H1 (cell line): Measurements from ENCODE around the gene GABBR1. TPM values are rescaled to one million over a fixed set of nuclear protein-coding genes. Genes with fewer than 3 reads are reported as not detected.

ENCODE experiments used
- CTCF ChIA-PET: fragments of 300-600 bp; sonication (Branson Sonifier 250); formaldehyde crosslinking; loops from one replicate; lab custom pipeline; 2021; ENCODE audit not compliant: partially characterized antibody; lab: Charles Lee
- POLR2A ChIA-PET: fragments of 300-600 bp; sonication (Branson Sonifier 250); formaldehyde crosslinking; loops from one replicate; lab custom pipeline; 2021; ENCODE audit warnings: inconsistent platforms; ENCODE audit not compliant: partially characterized antibody; lab: Charles Lee
- DNase-seq, 2 experiments: peaks; one replicate each; pipeline versions ENCODE4 v3.0.0 to v3.0.0-alpha.2; 2010 to 2022; ENCODE audit warnings: low spot score in 2 of 2, low read depth in 1 of 2, mixed read lengths in 1 of 2
- FAIRE-seq: peaks from 2 replicates; lab custom pipeline; 2011; peaks lifted over from hg19 to GRCh38; lab: Jason Lieb, UNC
- H2AFZ ChIP-seq: 2 replicates; pipeline ENCODE4 v1.8.1; 2012; ENCODE audit warnings: low read length, inconsistent platforms
- H2AK5ac ChIP-seq: 2 replicates; pipeline ENCODE4 v1.6.1; 2013; ENCODE audit warnings: low read depth, low read length
- H2BK120ac ChIP-seq: replicated peaks from 2 replicates; pipeline ENCODE3; 2013; ENCODE audit warnings: low read depth, low read length, inconsistent platforms
- H2BK12ac ChIP-seq: 2 replicates; pipeline ENCODE4 v1.6.1; 2013; ENCODE audit warnings: low read depth, low read length
- H2BK15ac ChIP-seq: 2 replicates; pipeline ENCODE4 v1.6.1; 2013; ENCODE audit warnings: low read length
- H2BK20ac ChIP-seq: 2 replicates; pipeline ENCODE4 v1.6.1; 2013; ENCODE audit warnings: low read length
- H2BK5ac ChIP-seq: 2 replicates; pipeline ENCODE4 v1.6.1; 2013; ENCODE audit warnings: low read depth, low read length
- H3K14ac ChIP-seq: 2 replicates; pipeline ENCODE4 v1.6.1; 2013; ENCODE audit warnings: inconsistent platforms; ENCODE audit not compliant: insufficient read length
- H3K18ac ChIP-seq: 2 replicates; pipeline ENCODE4 v1.6.1; 2013; ENCODE audit warnings: low read length; ENCODE audit errors: extremely low read depth
- H3K23ac ChIP-seq: 2 replicates; pipeline ENCODE4 v1.6.1; 2013; ENCODE audit warnings: inconsistent platforms; ENCODE audit not compliant: insufficient read length
- H3K23me2 ChIP-seq: 2 replicates; pipeline ENCODE4 v1.6.1; 2013; ENCODE audit warnings: low read depth, low read length
- H3K27ac ChIP-seq: 2 replicates; pipeline ENCODE4 v1.6.1; 2011; ENCODE audit warnings: low read depth, low read length, inconsistent platforms
- H3K27me3 ChIP-seq, 4 experiments: replicated peaks in 1 of 4; 1 replicate in 1 of 4; 2 replicates in 3 of 4; pipeline versions ENCODE4 v1.6.1 to v1.8.1; 2011 to 2013; ENCODE audit warnings: low read length in 3 of 4, mild to moderate bottlenecking in 3 of 4, inconsistent platforms in 2 of 4, mixed read lengths in 2 of 4, moderate library complexity in 1 of 4; ENCODE audit not compliant: control insufficient read depth in 3 of 4, insufficient read depth in 3 of 4; ENCODE audit errors: extremely low read depth in 1 of 4
- H3K36me3 ChIP-seq, 4 experiments: 2 replicates each; pipeline versions ENCODE4 v1.6.1 to v1.8.1; 2011 to 2013; ENCODE audit warnings: mild to moderate bottlenecking in 4 of 4, low read length in 3 of 4, moderate library complexity in 2 of 4, control low read depth in 1 of 4, inconsistent platforms in 1 of 4; ENCODE audit not compliant: insufficient read depth in 4 of 4, control insufficient read depth in 2 of 4
- H3K4ac ChIP-seq: replicated peaks from 2 replicates; pipeline ENCODE3; 2013; ENCODE audit warnings: low read length, low read depth, mixed read lengths, inconsistent platforms; ENCODE audit not compliant: insufficient read length
- H3K4me1 ChIP-seq, 4 experiments: replicated peaks in 1 of 4; 1 replicate in 1 of 4; 2 replicates in 3 of 4; pipeline versions ENCODE4 v1.6.1 to v1.8.1; 2011 to 2013; ENCODE audit warnings: low read length in 3 of 4, inconsistent platforms in 2 of 4, mixed read lengths in 1 of 4; ENCODE audit not compliant: insufficient read depth in 4 of 4, control insufficient read depth in 3 of 4
- H3K4me2 ChIP-seq, 2 experiments: 2 replicates each; pipeline versions ENCODE4 v1.6.1 to v1.8.1; 2011 to 2013; ENCODE audit warnings: low read depth in 2 of 2, low read length in 2 of 2, control low read depth in 1 of 2, inconsistent platforms in 1 of 2, mild to moderate bottlenecking in 1 of 2; ENCODE audit not compliant: insufficient read depth in 1 of 2
- H3K4me3 ChIP-seq, 4 experiments: fragments of 200-600, 300-600 bp in 1 of 4; sonication (generic), shearing (Covaris generic), sonication (Bioruptor Twin) in 1 of 4; 2 replicates each; pipeline versions ENCODE4 v1.5.1 to v1.8.1; 2011 to 2016; ENCODE audit warnings: low read length in 4 of 4, low read depth in 3 of 4, control low read depth in 2 of 4, inconsistent platforms in 2 of 4, mild to moderate bottlenecking in 2 of 4, mixed read lengths in 1 of 4, moderate library complexity in 1 of 4; ENCODE audit not compliant: insufficient read depth in 2 of 4; ENCODE audit errors: extremely low read depth in 1 of 4
- H3K56ac ChIP-seq: replicated peaks from 2 replicates; pipeline ENCODE3; 2013; ENCODE audit warnings: low read depth, mild to moderate bottlenecking, mixed read lengths, low read length, inconsistent platforms; ENCODE audit not compliant: insufficient read length
- H3K79me1 ChIP-seq: 2 replicates; pipeline ENCODE4 v1.6.1; 2013; ENCODE audit warnings: low read depth, low read length, control low read depth
- H3K79me2 ChIP-seq, 2 experiments: 2 replicates each; pipeline versions ENCODE4 v1.6.1 to v1.8.1; 2012 to 2013; ENCODE audit warnings: low read length in 2 of 2, mild to moderate bottlenecking in 2 of 2, inconsistent platforms in 1 of 2; ENCODE audit not compliant: insufficient read depth in 2 of 2, control insufficient read depth in 1 of 2
- H3K9ac ChIP-seq, 4 experiments: replicated peaks in 1 of 4; 1 replicate in 1 of 4; 2 replicates in 3 of 4; pipeline versions ENCODE4 v1.6.1 to v1.8.1; 2011 to 2013; ENCODE audit warnings: low read depth in 3 of 4, low read length in 3 of 4, control low read depth in 2 of 4, mild to moderate bottlenecking in 2 of 4, moderate library complexity in 2 of 4, inconsistent platforms in 1 of 4; ENCODE audit errors: extremely low read depth in 1 of 4
- H3K9me3 ChIP-seq, 2 experiments: 2 replicates each; pipeline versions ENCODE4 v1.6.1 to v1.8.1; 2012 to 2013; ENCODE audit warnings: mild to moderate bottlenecking in 2 of 2, moderate library complexity in 2 of 2, control low read depth in 1 of 2, inconsistent platforms in 1 of 2, low read depth in 1 of 2, low read length in 1 of 2, mixed read lengths in 1 of 2; ENCODE audit not compliant: insufficient read depth in 2 of 2
- H4K20me1 ChIP-seq, 2 experiments: replicated peaks in 1 of 2; 2 replicates each; pipeline versions ENCODE3 to v1.8.1; 2011 to 2013; ENCODE audit warnings: inconsistent platforms in 2 of 2, low read length in 2 of 2, mild to moderate bottlenecking in 1 of 2; ENCODE audit not compliant: insufficient read depth in 2 of 2, control insufficient read depth in 1 of 2
- H4K5ac ChIP-seq: 2 replicates; pipeline ENCODE4 v1.6.1; 2013; ENCODE audit warnings: low read length, low read depth, mixed read lengths, inconsistent platforms; ENCODE audit not compliant: insufficient read length
- H4K8ac ChIP-seq: 2 replicates; pipeline ENCODE4 v1.8.0; 2013; ENCODE audit warnings: mild to moderate bottlenecking, moderate library complexity, low read length, inconsistent platforms; ENCODE audit not compliant: insufficient read depth; ENCODE audit errors: extremely low read depth
- H4K91ac ChIP-seq: replicated peaks from 2 replicates; pipeline ENCODE3; 2013; ENCODE audit warnings: low read length, mixed read lengths, inconsistent platforms; ENCODE audit not compliant: insufficient read length
- EGR1 ChIP-seq: IDR thresholded peaks from 2 replicates; pipeline ENCODE4 v1.6.1; 2011; ENCODE audit warnings: low read depth, low read length, borderline replicate concordance
- FOSL1 ChIP-seq: IDR thresholded peaks from 2 replicates; pipeline ENCODE4 v1.6.1; 2011; ENCODE audit warnings: mild to moderate bottlenecking, low read depth, low read length, moderate library complexity; ENCODE audit not compliant: insufficient read depth
- JUN ChIP-seq: IDR thresholded peaks from 2 replicates; pipeline ENCODE4 v1.6.1; 2011; ENCODE audit warnings: low read depth, mild to moderate bottlenecking, improper control_type of control experiment, low read length
- JUND ChIP-seq: IDR thresholded peaks from 2 replicates; pipeline ENCODE4 v1.6.1; 2011; ENCODE audit warnings: mild to moderate bottlenecking, improper control_type of control experiment, low read length
- KDM1A ChIP-seq: fragments of 200-600, 300-600 bp; sonication (generic); IDR thresholded peaks from 2 replicates; pipeline ENCODE4 v1.7.1; 2016; ENCODE audit warnings: mild to moderate bottlenecking, low read length, borderline replicate concordance
- NRF1 ChIP-seq: IDR thresholded peaks from 2 replicates; pipeline ENCODE4 v1.6.1; 2011; ENCODE audit warnings: mild to moderate bottlenecking, low read depth, low read length, improper control_type of control experiment
- RAD21 ChIP-seq, 2 experiments: IDR thresholded peaks in 1 of 2; conservative IDR thresholded peaks in 1 of 2; 2 replicates each; pipeline ENCODE4 v1.6.1; 2011; ENCODE audit warnings: low read depth in 2 of 2, low read length in 2 of 2, improper control_type of control experiment in 1 of 2, inconsistent platforms in 1 of 2, mild to moderate bottlenecking in 1 of 2, moderate library complexity in 1 of 2
- RNF2 ChIP-seq: fragments of 200-900, 300-1000 bp; sonication (generic); IDR thresholded peaks from 2 replicates; pipeline ENCODE4 v1.7.1; 2016; ENCODE audit warnings: borderline replicate concordance, low read depth, mild to moderate bottlenecking, antibody characterized with exemption, low read length; ENCODE audit not compliant: poor library complexity, severe bottlenecking; ENCODE audit errors: missing control alignments
- SIX5 ChIP-seq: IDR thresholded peaks from 2 replicates; pipeline ENCODE4 v1.6.1; 2011; ENCODE audit warnings: mild to moderate bottlenecking, low read depth, low read length
- SP4 ChIP-seq: IDR thresholded peaks from 2 replicates; pipeline ENCODE4 v1.6.1; 2012; ENCODE audit warnings: low read length, inconsistent platforms
- SRF ChIP-seq: IDR thresholded peaks from 2 replicates; pipeline ENCODE4 v1.6.1; 2011; ENCODE audit warnings: mild to moderate bottlenecking, low read depth, low read length, moderate library complexity
- WGBS, 2 experiments: shearing (Covaris generic) in 1 of 2; methylation state at CpG; one replicate each; pipeline versions ENCODE4 v1.1.6 to v1.1.7; 2013 to 2015; ENCODE audit warnings: low lambda C conversion rate in 2 of 2, mixed read lengths in 2 of 2, inconsistent platforms in 1 of 2, low coverage in 1 of 2, missing lambda C conversion rate in 1 of 2; ENCODE audit not compliant: insufficient replicate concordance in 2 of 2, insufficient coverage in 1 of 2, insufficient read length in 1 of 2; ENCODE audit errors: extremely low coverage in 1 of 2, missing lambda C conversion rate in 1 of 2; 5-methylcytosine and 5-hydroxymethylcytosine counted together
- polyA plus RNA-seq, 7 experiments: library from polyadenylated mRNA; depleted of rRNA in 3 of 7; stranded (reverse) in 5 of 7; unstranded in 2 of 7; fragments of >200 nt in 5 of 7; fragments of 200-250 nt in 2 of 7; gene quantifications; 1 replicate in 5 of 7; 2 replicates in 1 of 7; 4 replicates in 1 of 7; pipeline versions ENCODE4 v1.2.1 to v1.2.3, GENCODE V29; 2011 to 2013; ENCODE audit warnings: missing spikeins in 2 of 7, mixed read lengths in 2 of 7
- total RNA-seq: library from RNA; stranded (reverse); fragmentation: NEBNext Ultra II Directional; extraction: Animal tissue kit (Norgen Biotek cat#: 25700); gene quantifications from 2 replicates; pipeline ENCODE4 v1.2.1, GENCODE V29; 2021
- TF ChIP-seq, protein P1 (sequence below): IDR thresholded peaks from 2 replicates; pipeline ENCODE4 v1.6.1; 2011; ENCODE audit warnings: low read length, improper control_type of control experiment

GABBR1 gene
- total and polyA plus RNA-seq, 2 of the 8 experiments (the other 6 are each of a cell fraction or from before 2014, with no cell fraction given), result 75.9 to 78.3 TPM

DNA sequence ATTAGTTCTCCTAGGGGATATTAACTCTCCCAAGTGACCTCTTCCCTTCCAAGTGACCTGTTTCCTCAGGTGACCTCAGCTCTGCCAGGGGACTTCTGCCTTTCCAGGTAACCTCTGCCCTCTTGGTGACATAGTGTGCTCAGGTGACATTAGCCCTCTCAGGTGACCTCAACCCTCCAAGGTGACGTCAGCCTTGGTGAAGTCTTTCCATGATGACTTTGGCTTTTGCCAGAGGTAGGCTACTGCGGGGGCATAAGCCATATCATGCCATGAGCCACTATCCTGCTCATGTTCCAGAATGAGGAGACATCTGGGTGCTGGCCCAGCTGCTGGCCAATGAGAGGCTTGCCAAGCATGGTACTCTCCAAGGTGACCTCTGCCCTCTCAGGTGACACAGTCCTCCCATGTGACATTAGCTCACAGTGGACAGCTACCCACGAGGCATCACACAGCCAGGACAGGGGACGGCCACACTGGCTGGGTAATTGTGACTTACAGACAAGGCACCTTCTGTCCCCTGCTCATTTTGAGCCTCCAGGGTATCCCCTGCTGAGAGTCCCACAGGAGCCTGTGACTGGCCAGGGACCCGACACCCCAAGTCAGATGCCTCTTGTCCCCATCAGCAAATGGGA lies 104.6 kb downstream of the GABBR1 start:
- DNase-seq (peak in 1 of 2 experiments; percentile 27), FAIRE-seq (no peak)
- H3K4ac ChIP-seq, result no peak overlapping the region
- no peak overlapping the region for H3K4me2 ChIP-seq
- H4K8ac ChIP-seq, result no peak overlapping the region
- H3K18ac ChIP-seq, result no peak overlapping the region
- no peak overlapping the region for H3K56ac ChIP-seq
- peak overlapping the region; percentile 61 for H2BK15ac ChIP-seq
- WGBS, 2 experiments, result 93% methylated on average over 5 of the region's 5 CpGs; no CpG with 5 or more reads in 1 of the 2 experiments
- no peaks in the 10 kb centered on the region for H3K23me2 ChIP-seq
- H2AFZ ChIP-seq, result no peak overlapping the region
- H3K9ac ChIP-seq, result no peak overlapping the region
- no peak overlapping the region; the same call in 1 of the 2 replicates for H2BK5ac ChIP-seq
- no peak overlapping the region for H4K91ac ChIP-seq
- no peak for TF ChIP-seq SP4
- TF ChIP-seq KDM1A, result no peak
- no peak for TF ChIP-seq EGR1
- TF ChIP-seq RNF2, result no peak
- no peak for TF ChIP-seq JUND
- TF ChIP-seq RAD21 (IDR thresholded peaks at IDR 0.05 in 1 of 2, conservative IDR thresholded peaks at IDR 0.05 in 1 of 2; ENCODE audit: low read depth in 2 of 2, low read length in 2 of 2), result no peak
- no peak for TF ChIP-seq JUN
- TF ChIP-seq, protein P1, sequence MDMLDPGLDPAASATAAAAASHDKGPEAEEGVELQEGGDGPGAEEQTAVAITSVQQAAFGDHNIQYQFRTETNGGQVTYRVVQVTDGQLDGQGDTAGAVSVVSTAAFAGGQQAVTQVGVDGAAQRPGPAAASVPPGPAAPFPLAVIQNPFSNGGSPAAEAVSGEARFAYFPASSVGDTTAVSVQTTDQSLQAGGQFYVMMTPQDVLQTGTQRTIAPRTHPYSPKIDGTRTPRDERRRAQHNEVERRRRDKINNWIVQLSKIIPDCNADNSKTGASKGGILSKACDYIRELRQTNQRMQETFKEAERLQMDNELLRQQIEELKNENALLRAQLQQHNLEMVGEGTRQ, result no peak
- TF ChIP-seq NRF1, result no peak
- TF ChIP-seq SRF, result no peak
- TF ChIP-seq SIX5, result no peak
- TF ChIP-seq FOSL1, result no peak
- peaks cover 3 to 7% of the 10 kb centered on the region in 2 experiments for H3K9me3 ChIP-seq
- no peak overlapping the region for H2AK5ac ChIP-seq
- H3K27ac ChIP-seq, result no peak overlapping the region
- H3K79me2 ChIP-seq, result no peaks in the 10 kb centered on the region
- no peak overlapping the region for H2BK20ac ChIP-seq
- no peak overlapping the region for H2BK120ac ChIP-seq
- H4K5ac ChIP-seq, result no peak overlapping the region
- H3K79me1 ChIP-seq, result no peaks in the 10 kb centered on the region
- H3K23ac ChIP-seq, result no peak overlapping the region
- no peaks in the 10 kb centered on the region for H4K20me1 ChIP-seq
- no peak overlapping the region for H3K14ac ChIP-seq
- no peak overlapping the region for H2BK12ac ChIP-seq
- H3K4me1 ChIP-seq, result peaks cover 0 to 7% (median 0%) of the 10 kb centered on the region in 4 experiments; a peak in 4 of 7 replicates
- no peak overlapping the region for H3K4me3 ChIP-seq
- ChIA-PET POLR2A (no interaction called here), CTCF (interaction anchor here (1.3 to 2.4 kb wide), 3 partner anchors 11 to 18 kb away, joined by 3 to 8 read pairs (median 5); no protein-coding TSS in a partner anchor)
- H3K36me3 ChIP-seq, result no peaks in the 10 kb centered on the region
- no peaks in the 10 kb centered on the region; a peak in 1 of 7 replicates for H3K27me3 ChIP-seq
